Measurements from ENCODE around the gene BSND. TPM values are rescaled to one million over a fixed set of nuclear protein-coding genes. Genes with fewer than 3 reads are reported as not detected.

The BSND gene
- total RNA-seq, 1 experiment from 2014 or later, result 0.42 TPM

DNA sequence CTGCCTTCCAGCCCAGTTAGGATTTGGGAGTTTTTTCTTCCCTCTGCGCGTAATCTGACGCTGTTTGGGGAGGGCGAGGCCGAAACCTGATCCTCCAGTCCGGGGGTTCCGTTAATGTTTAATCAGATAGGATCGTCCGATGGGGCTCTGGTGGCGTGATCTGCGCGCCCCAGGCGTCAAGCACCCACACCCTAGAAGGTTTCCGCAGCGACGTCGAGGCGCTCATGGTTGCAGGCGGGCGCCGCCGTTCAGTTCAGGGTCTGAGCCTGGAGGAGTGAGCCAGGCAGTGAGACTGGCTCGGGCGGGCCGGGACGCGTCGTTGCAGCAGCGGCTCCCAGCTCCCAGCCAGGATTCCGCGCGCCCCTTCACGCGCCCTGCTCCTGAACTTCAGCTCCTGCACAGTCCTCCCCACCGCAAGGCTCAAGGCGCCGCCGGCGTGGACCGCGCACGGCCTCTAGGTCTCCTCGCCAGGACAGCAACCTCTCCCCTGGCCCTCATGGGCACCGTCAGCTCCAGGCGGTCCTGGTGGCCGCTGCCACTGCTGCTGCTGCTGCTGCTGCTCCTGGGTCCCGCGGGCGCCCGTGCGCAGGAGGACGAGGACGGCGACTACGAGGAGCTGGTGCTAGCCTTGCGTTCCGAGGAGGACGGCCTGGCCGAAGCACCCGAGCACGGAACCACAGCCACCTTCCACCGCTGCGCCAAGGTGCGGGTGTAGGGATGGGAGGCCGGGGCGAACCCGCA lies 40.8 kb downstream of the BSND start, which contains the start of gene PCSK9 (continued):
- TF ChIP-seq ZNF532 (CRISPR knock-in tag; IDR thresholded peaks at IDR 0.05; ENCODE audit: borderline replicate concordance) (no peak), ARID4B (CRISPR knock-in tag; IDR thresholded peaks at IDR 0.05; ENCODE audit: borderline replicate concordance) (peak; percentile 88), GABPB1 (CRISPR knock-in tag; IDR thresholded peaks at IDR 0.05) (peak; percentile 73), ETV6 (CRISPR knock-in tag; IDR thresholded peaks at IDR 0.05) (peak; percentile 56; the same call in 1 of the 2 replicates), CREB1 (CRISPR knock-in tag; IDR thresholded peaks at IDR 0.05) (peak; percentile 59; the same call in 1 of the 2 replicates), FOXP1 (CRISPR knock-in tag; IDR thresholded peaks at IDR 0.05; ENCODE audit: borderline replicate concordance) (peak; percentile 87), ZNF138 (CRISPR knock-in tag; conservative IDR thresholded peaks at IDR 0.05) (peak; percentile 84; the same call in 1 of the 2 replicates), NFYB (CRISPR knock-in tag; conservative IDR thresholded peaks at IDR 0.05; ENCODE audit: low read depth) (0 out of 2 replicates have a peak, but pooled peaks have one; percentile 27), USF2 (CRISPR knock-in tag; IDR thresholded peaks at IDR 0.05) (0 out of 2 replicates have a peak, but pooled peaks have one; percentile 2), ZNF396 (CRISPR knock-in tag; IDR thresholded peaks at IDR 0.05; ENCODE audit: borderline replicate concordance) (no peak), ZBTB43 (CRISPR knock-in tag; IDR thresholded peaks at IDR 0.05) (peak; percentile 81; the same call in 1 of the 2 replicates)
- TF ChIP-seq, protein P1, sequence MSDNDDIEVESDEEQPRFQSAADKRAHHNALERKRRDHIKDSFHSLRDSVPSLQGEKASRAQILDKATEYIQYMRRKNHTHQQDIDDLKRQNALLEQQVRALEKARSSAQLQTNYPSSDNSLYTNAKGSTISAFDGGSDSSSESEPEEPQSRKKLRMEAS (CRISPR knock-in tag; IDR thresholded peaks at IDR 0.05), result peak; percentile 93
- TF ChIP-seq, protein P2, sequence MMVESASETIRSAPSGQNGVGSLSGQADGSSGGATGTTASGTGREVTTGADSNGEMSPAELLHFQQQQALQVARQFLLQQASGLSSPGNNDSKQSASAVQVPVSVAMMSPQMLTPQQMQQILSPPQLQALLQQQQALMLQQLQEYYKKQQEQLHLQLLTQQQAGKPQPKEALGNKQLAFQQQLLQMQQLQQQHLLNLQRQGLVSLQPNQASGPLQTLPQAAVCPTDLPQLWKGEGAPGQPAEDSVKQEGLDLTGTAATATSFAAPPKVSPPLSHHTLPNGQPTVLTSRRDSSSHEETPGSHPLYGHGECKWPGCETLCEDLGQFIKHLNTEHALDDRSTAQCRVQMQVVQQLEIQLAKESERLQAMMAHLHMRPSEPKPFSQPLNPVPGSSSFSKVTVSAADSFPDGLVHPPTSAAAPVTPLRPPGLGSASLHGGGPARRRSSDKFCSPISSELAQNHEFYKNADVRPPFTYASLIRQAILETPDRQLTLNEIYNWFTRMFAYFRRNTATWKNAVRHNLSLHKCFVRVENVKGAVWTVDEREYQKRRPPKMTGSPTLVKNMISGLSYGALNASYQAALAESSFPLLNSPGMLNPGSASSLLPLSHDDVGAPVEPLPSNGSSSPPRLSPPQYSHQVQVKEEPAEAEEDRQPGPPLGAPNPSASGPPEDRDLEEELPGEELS (CRISPR knock-in tag; IDR thresholded peaks at IDR 0.05), result peak; percentile 24; the same call in 1 of the 2 replicates
- TF ChIP-seq, protein P3, sequence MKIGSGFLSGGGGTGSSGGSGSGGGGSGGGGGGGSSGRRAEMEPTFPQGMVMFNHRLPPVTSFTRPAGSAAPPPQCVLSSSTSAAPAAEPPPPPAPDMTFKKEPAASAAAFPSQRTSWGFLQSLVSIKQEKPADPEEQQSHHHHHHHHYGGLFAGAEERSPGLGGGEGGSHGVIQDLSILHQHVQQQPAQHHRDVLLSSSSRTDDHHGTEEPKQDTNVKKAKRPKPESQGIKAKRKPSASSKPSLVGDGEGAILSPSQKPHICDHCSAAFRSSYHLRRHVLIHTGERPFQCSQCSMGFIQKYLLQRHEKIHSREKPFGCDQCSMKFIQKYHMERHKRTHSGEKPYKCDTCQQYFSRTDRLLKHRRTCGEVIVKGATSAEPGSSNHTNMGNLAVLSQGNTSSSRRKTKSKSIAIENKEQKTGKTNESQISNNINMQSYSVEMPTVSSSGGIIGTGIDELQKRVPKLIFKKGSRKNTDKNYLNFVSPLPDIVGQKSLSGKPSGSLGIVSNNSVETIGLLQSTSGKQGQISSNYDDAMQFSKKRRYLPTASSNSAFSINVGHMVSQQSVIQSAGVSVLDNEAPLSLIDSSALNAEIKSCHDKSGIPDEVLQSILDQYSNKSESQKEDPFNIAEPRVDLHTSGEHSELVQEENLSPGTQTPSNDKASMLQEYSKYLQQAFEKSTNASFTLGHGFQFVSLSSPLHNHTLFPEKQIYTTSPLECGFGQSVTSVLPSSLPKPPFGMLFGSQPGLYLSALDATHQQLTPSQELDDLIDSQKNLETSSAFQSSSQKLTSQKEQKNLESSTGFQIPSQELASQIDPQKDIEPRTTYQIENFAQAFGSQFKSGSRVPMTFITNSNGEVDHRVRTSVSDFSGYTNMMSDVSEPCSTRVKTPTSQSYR (CRISPR knock-in tag; IDR thresholded peaks at IDR 0.05), result peak; percentile 67; the same call in 1 of the 2 replicates
